T-helper 2 cell treated with Interferon-gamma antibody and Interleukin-4, amounts not matched to agents 5 μg/mL and 100 μg/mL, for 36 hours (primary cell): ENCODE results near the gene AFF2.
"Not testable (repeated sequence)": the region's sequence is repeated elsewhere in the genome, so short reads cannot be mapped to it uniquely, and the experiment has no call there.

ENCODE experiments used
- DNase-seq: peaks from one replicate; pipeline ENCODE4 v3.0.0; 2021; ENCODE audit warnings: low spot score
- H3K27ac Mint-ChIP-seq: one replicate; pipeline ENCODE4 v1.8.0; 2021; ENCODE audit warnings: mild to moderate bottlenecking, mixed read lengths
- H3K27me3 Mint-ChIP-seq: one replicate; pipeline ENCODE4 v1.8.0; 2021; ENCODE audit warnings: low read depth, mixed read lengths
- H3K36me3 Mint-ChIP-seq: one replicate; pipeline ENCODE4 v1.8.0; 2021; ENCODE audit warnings: low read depth, mixed read lengths
- H3K4me1 Mint-ChIP-seq: one replicate; pipeline ENCODE4 v1.8.0; 2021; ENCODE audit warnings: low read depth, mixed read lengths
- H3K4me3 Mint-ChIP-seq: one replicate; pipeline ENCODE4 v1.8.0; 2022; ENCODE audit warnings: mild to moderate bottlenecking, moderate library complexity, mixed read lengths
- H3K9me3 Mint-ChIP-seq: one replicate; pipeline ENCODE4 v1.8.0; 2021; ENCODE audit warnings: mixed read lengths

The AFF2 gene

GRCh38 chrX:148865277-148866210 lies 365.1 kb downstream of the AFF2 start:
- no peak for DNase-seq
- Mint-ChIP-seq H3K4me3 (no peak overlapping the region), H3K36me3 (no peaks in the 10 kb centered on the region), H3K4me1 (no peaks in the 10 kb centered on the region), H3K9me3 (no peaks in the 10 kb centered on the region), H3K27me3 (no peaks in the 10 kb centered on the region), H3K27ac (no peak overlapping the region)

- H3K4me1 Mint-ChIP-seq = no peaks in the 10 kb centered on the region
- H3K4me3 Mint-ChIP-seq = no peak overlapping the region
- DNase-seq = no peak
- no peaks in the 10 kb centered on the region for H3K36me3 Mint-ChIP-seq
- H3K9me3 Mint-ChIP-seq = no peaks in the 10 kb centered on the region
- H3K27me3 Mint-ChIP-seq = no peaks in the 10 kb centered on the region
- no peak overlapping the region for H3K27ac Mint-ChIP-seq
Measured at GRCh38 chrX:148867596-148867995, 367.2 kb downstream of the AFF2 start.

GRCh38 chrX:148871422-148872160 lies 371.2 kb downstream of the AFF2 start:
- Mint-ChIP-seq H3K27ac (no peak overlapping the region), H3K36me3 (no peaks in the 10 kb centered on the region), H3K4me1 (no peaks in the 10 kb centered on the region), H3K4me3 (no peak overlapping the region), H3K27me3 (no peaks in the 10 kb centered on the region), H3K9me3 (no peaks in the 10 kb centered on the region)
- no peak for DNase-seq

GRCh38 chrX:148872161-148872535 lies 371.7 kb downstream of the AFF2 start:
- no peak for DNase-seq
- Mint-ChIP-seq H3K27me3 (no peaks in the 10 kb centered on the region), H3K27ac (no peak overlapping the region), H3K4me3 (no peak overlapping the region), H3K36me3 (no peaks in the 10 kb centered on the region), H3K4me1 (no peaks in the 10 kb centered on the region), H3K9me3 (no peaks in the 10 kb centered on the region)

GRCh38 chrX:148872881-148873280 lies 372.5 kb downstream of the AFF2 start:
- Mint-ChIP-seq H3K4me1 (no peaks in the 10 kb centered on the region), H3K36me3 (no peaks in the 10 kb centered on the region), H3K9me3 (no peaks in the 10 kb centered on the region), H3K27me3 (no peaks in the 10 kb centered on the region), H3K4me3 (no peak overlapping the region), H3K27ac (no peak overlapping the region)
- DNase-seq = no peak

GRCh38 chrX:148874636-148875246 lies 374.3 kb downstream of the AFF2 start:
- DNase-seq = no peak
- Mint-ChIP-seq H3K9me3 (no peaks in the 10 kb centered on the region), H3K36me3 (no peaks in the 10 kb centered on the region), H3K27ac (no peak overlapping the region), H3K4me1 (no peaks in the 10 kb centered on the region), H3K27me3 (no peaks in the 10 kb centered on the region), H3K4me3 (no peak overlapping the region)

- Mint-ChIP-seq H3K36me3 (no peaks in the 10 kb centered on the region), H3K27me3 (no peaks in the 10 kb centered on the region)
Measured at GRCh38 chrX:148878371-148878770, 378.0 kb downstream of the AFF2 start.

GRCh38 chrX:148885203-148885602 lies 384.8 kb downstream of the AFF2 start:
- Mint-ChIP-seq H3K27ac (no peak overlapping the region), H3K4me3 (no peak overlapping the region), H3K36me3 (no peaks in the 10 kb centered on the region), H3K4me1 (no peaks in the 10 kb centered on the region), H3K9me3 (no peaks in the 10 kb centered on the region), H3K27me3 (no peaks in the 10 kb centered on the region)
- no peak for DNase-seq

More at GRCh38 chrX:148878371-148878770, 378.0 kb downstream of the AFF2 start:
- Mint-ChIP-seq H3K9me3 (no peaks in the 10 kb centered on the region), H3K4me3 (no peak overlapping the region), H3K4me1 (no peaks in the 10 kb centered on the region), H3K27ac (no peak overlapping the region)
- DNase-seq = no peak

GRCh38 chrX:148893395-148893794 lies 393.0 kb downstream of the AFF2 start:
- Mint-ChIP-seq H3K36me3 (no peaks in the 10 kb centered on the region), H3K4me3 (no peak overlapping the region), H3K27me3 (no peaks in the 10 kb centered on the region), H3K4me1 (no peaks in the 10 kb centered on the region), H3K27ac (no peak overlapping the region), H3K9me3 (no peaks in the 10 kb centered on the region)
- no peak for DNase-seq

- Mint-ChIP-seq H3K27ac (no peak overlapping the region), H3K4me1 (no peaks in the 10 kb centered on the region), H3K36me3 (no peaks in the 10 kb centered on the region), H3K4me3 (no peak overlapping the region), H3K27me3 (no peaks in the 10 kb centered on the region), H3K9me3 (no peaks in the 10 kb centered on the region)
- no peak for DNase-seq
Measured at GRCh38 chrX:148902581-148902980, 402.2 kb downstream of the AFF2 start.

GRCh38 chrX:148903176-148903575 lies 402.8 kb downstream of the AFF2 start:
- Mint-ChIP-seq H3K4me1 (no peaks in the 10 kb centered on the region), H3K4me3 (no peak overlapping the region), H3K27me3 (no peaks in the 10 kb centered on the region), H3K9me3 (no peaks in the 10 kb centered on the region), H3K36me3 (no peaks in the 10 kb centered on the region), H3K27ac (no peak overlapping the region)
- no peak for DNase-seq

GRCh38 chrX:148904421-148905111 lies 404.1 kb downstream of the AFF2 start:
- no peaks in the 10 kb centered on the region for H3K36me3 Mint-ChIP-seq
- no peaks in the 10 kb centered on the region for H3K27me3 Mint-ChIP-seq
- no peaks in the 10 kb centered on the region for H3K4me1 Mint-ChIP-seq
- no peak overlapping the region for H3K27ac Mint-ChIP-seq
- H3K4me3 Mint-ChIP-seq = no peak overlapping the region
- H3K9me3 Mint-ChIP-seq = no peaks in the 10 kb centered on the region
- no peak for DNase-seq

- H3K4me1 Mint-ChIP-seq = no peaks in the 10 kb centered on the region
- no peaks in the 10 kb centered on the region for H3K36me3 Mint-ChIP-seq
- no peaks in the 10 kb centered on the region for H3K9me3 Mint-ChIP-seq
- DNase-seq = no peak
- H3K4me3 Mint-ChIP-seq = no peak overlapping the region
- H3K27ac Mint-ChIP-seq = no peak overlapping the region
- no peaks in the 10 kb centered on the region for H3K27me3 Mint-ChIP-seq
Measured at GRCh38 chrX:148905400-148905799, 405.0 kb downstream of the AFF2 start.

GRCh38 chrX:148906628-148907027 lies 406.2 kb downstream of the AFF2 start:
- H3K4me1 Mint-ChIP-seq, H3K36me3 Mint-ChIP-seq, H3K27me3 Mint-ChIP-seq, H3K4me3 Mint-ChIP-seq, DNase-seq, H3K27ac Mint-ChIP-seq, H3K9me3 Mint-ChIP-seq: not testable (repeated sequence)
